ENCODE results near the gene PCLAF.

PCLAF gene

GRCh38 chr15:64324165-64324877 is 56.9 kb downstream of the PCLAF start:
- DNase-seq (ENCODE audit: low read depth in 2 of 2) = no peak

- DNase-seq (ENCODE audit: low read depth in 2 of 2) = no peak
Measured at GRCh38 chr15:64315216-64315615, 66.0 kb downstream of the PCLAF start.

- no peak for DNase-seq (ENCODE audit: low read depth in 2 of 2)
Measured at GRCh38 chr15:64314456-64314855, 66.8 kb downstream of the PCLAF start.

Data from stimulated activated CD8-positive, alpha-beta memory T cell treated with anti-CD3 and anti-CD28 coated beads, Interleukin-2, amount 100 ng/mL, for 1 hour (primary cell).